ENCODE data around the gene PROC.

Gene PROC

DNA sequence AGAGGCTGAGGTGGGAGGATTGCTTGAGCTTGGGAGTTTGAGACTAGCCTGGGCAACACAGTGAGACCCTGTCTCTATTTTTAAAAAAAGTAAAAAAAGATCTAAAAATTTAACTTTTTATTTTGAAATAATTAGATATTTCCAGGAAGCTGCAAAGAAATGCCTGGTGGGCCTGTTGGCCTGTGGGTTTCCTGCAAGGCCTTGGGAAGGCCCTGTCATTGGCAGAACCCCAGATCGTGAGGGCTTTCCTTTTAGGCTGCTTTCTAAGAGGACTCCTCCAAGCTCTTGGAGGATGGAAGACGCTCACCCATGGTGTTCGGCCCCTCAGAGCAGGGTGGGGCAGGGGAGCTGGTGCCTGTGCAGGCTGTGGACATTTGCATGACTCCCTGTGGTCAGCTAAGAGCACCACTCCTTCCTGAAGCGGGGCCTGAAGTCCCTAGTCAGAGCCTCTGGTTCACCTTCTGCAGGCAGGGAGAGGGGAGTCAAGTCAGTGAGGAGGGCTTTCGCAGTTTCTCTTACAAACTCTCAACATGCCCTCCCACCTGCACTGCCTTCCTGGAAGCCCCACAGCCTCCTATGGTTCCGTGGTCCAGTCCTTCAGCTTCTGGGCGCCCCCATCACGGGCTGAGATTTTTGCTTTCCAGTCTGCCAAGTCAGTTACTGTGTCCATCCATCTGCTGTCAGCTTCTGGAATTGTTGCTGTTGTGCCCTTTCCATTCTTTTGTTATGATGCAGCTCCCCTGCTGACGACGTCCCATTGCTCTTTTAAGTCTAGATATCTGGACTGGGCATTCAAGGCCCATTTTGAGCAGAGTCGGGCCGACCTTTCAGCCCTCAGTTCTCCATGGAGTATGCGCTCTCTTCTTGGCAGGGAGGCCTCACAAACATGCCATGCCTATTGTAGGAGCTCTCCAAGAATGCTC lies 6.6 kb downstream of the PROC start:
- DNase-seq (ENCODE audit: extremely low spot score, insufficient read length, low read depth) (no peak), FAIRE-seq (no peak)

DNA sequence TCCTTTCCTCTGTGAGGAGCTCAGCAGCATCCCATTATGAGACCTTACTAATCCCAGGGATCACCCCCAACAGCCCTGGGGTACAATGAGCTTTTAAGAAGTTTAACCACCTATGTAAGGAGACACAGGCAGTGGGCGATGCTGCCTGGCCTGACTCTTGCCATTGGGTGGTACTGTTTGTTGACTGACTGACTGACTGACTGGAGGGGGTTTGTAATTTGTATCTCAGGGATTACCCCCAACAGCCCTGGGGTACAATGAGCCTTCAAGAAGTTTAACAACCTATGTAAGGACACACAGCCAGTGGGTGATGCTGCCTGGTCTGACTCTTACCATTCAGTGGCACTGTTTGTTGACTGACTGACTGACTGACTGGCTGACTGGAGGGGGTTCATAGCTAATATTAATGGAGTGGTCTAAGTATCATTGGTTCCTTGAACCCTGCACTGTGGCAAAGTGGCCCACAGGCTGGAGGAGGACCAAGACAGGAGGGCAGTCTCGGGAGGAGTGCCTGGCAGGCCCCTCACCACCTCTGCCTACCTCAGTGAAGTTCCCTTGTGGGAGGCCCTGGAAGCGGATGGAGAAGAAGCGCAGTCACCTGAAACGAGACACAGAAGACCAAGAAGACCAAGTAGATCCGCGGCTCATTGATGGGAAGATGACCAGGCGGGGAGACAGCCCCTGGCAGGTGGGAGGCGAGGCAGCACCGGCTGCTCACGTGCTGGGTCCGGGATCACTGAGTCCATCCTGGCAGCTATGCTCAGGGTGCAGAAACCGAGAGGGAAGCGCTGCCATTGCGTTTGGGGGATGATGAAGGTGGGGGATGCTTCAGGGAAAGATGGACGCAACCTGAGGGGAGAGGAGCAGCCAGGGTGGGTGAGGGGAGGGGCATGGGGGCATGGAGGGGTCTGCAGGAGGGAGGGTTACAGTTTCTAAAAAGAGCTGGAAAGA lies 7.6 kb downstream of the PROC start:
- FAIRE-seq = no peak

DNA sequence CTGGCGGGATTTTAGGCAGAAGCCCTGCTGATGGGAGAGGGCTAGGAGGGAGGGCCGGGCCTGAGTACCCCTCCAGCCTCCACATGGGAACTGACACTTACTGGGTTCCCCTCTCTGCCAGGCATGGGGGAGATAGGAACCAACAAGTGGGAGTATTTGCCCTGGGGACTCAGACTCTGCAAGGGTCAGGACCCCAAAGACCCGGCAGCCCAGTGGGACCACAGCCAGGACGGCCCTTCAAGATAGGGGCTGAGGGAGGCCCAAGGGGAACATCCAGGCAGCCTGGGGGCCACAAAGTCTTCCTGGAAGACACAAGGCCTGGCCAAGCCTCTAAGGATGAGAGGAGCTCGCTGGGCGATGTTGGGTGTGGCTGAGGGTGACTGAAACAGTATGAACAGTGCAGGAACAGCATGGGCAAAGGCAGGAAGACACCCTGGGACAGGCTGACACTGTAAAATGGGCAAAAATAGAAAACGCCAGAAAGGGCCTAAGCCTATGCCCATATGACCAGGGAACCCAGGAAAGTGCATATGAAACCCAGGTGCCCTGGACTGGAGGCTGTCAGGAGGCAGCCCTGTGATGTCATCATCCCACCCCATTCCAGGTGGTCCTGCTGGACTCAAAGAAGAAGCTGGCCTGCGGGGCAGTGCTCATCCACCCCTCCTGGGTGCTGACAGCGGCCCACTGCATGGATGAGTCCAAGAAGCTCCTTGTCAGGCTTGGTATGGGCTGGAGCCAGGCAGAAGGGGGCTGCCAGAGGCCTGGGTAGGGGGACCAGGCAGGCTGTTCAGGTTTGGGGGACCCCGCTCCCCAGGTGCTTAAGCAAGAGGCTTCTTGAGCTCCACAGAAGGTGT lies 8.5 kb downstream of the PROC start:
- no peak for DNase-seq (ENCODE audit: extremely low spot score, insufficient read length, low read depth)
- FAIRE-seq = no peak

More for the DNA sequence above, 7.6 kb downstream of the PROC start:
- no peak for DNase-seq (ENCODE audit: extremely low spot score, insufficient read length, low read depth)

DNA sequence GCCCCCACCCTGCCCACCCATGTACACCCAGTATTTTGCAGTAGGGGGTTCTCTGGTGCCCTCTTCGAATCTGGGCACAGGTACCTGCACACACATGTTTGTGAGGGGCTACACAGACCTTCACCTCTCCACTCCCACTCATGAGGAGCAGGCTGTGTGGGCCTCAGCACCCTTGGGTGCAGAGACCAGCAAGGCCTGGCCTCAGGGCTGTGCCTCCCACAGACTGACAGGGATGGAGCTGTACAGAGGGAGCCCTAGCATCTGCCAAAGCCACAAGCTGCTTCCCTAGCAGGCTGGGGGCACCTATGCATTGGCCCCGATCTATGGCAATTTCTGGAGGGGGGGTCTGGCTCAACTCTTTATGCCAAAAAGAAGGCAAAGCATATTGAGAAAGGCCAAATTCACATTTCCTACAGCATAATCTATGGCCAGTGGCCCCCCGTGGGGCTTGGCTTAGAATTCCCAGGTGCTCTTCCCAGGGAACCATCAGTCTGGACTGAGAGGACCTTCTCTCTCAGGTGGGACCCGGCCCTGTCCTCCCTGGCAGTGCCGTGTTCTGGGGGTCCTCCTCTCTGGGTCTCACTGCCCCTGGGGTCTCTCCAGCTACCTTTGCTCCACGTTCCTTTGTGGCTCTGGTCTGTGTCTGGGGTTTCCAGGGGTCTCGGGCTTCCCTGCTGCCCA lies 9.3 kb downstream of the PROC start:
- DNase-seq (ENCODE audit: extremely low spot score, insufficient read length, low read depth) (no peak), FAIRE-seq (no peak)

DNA sequence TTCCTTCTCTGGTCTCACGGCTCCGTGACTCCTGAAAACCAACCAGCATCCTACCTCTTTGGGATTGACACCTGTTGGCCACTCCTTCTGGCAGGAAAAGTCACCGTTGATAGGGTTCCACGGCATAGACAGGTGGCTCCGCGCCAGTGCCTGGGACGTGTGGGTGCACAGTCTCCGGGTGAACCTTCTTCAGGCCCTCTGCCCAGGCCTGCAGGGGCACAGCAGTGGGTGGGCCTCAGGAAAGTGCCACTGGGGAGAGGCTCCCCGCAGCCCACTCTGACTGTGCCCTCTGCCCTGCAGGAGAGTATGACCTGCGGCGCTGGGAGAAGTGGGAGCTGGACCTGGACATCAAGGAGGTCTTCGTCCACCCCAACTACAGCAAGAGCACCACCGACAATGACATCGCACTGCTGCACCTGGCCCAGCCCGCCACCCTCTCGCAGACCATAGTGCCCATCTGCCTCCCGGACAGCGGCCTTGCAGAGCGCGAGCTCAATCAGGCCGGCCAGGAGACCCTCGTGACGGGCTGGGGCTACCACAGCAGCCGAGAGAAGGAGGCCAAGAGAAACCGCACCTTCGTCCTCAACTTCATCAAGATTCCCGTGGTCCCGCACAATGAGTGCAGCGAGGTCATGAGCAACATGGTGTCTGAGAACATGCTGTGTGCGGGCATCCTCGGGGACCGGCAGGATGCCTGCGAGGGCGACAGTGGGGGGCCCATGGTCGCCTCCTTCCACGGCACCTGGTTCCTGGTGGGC lies 10.0 kb downstream of the PROC start:
- no peak for FAIRE-seq
- no peak for DNase-seq (ENCODE audit: extremely low spot score, insufficient read length, low read depth)

DNA sequence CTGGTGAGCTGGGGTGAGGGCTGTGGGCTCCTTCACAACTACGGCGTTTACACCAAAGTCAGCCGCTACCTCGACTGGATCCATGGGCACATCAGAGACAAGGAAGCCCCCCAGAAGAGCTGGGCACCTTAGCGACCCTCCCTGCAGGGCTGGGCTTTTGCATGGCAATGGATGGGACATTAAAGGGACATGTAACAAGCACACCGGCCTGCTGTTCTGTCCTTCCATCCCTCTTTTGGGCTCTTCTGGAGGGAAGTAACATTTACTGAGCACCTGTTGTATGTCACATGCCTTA lies 10.5 kb downstream of the PROC start:
- DNase-seq (ENCODE audit: extremely low spot score, insufficient read length, low read depth) (no peak), FAIRE-seq (no peak)

DNA sequence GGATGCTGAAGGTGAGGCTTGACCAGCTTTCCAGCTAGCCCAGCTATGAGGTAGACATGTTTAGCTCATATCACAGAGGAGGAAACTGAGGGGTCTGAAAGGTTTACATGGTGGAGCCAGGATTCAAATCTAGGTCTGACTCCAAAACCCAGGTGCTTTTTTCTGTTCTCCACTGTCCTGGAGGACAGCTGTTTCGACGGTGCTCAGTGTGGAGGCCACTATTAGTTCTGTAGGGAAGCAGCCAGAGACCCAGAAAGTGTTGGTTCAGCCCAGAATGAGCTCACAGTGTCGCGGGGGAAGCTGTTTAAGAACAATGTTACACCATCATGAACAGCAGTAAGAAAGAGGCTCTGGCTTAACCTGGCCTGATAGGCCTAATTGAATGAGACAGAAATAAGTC lies 11.1 kb downstream of the PROC start:
- DNase-seq (ENCODE audit: extremely low spot score, insufficient read length, low read depth) (no peak), FAIRE-seq (no peak)

DNA sequence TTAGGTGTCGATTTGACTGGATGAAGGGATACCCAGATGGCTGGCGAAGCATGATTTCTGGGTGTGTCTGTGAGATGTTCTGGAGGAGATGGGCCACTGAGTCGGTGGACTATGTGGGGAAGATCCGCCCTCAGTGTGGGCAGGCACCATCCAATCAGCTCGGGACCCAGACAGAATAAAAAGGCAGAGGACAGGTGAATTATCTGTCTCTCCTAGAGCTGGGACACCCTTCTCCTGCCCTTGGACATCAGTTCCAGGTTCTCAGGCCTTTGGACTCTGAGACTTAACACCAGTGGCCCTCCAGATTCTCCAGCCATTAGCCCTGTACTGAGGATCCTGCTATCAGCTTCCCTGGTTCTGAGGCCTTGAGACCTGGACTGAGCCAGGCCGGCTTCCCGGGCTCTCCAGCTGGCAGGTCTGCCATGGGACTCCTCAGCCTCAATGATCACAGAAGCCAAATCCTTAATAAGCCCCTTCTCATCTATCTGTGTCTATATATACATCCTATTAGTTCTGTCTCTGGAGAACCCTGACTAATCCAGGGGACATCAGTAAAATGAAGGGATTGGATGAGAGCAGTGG lies 11.7 kb downstream of the PROC start:
- DNase-seq (ENCODE audit: extremely low spot score, insufficient read length, low read depth) (no peak), FAIRE-seq (no peak)

DNA sequence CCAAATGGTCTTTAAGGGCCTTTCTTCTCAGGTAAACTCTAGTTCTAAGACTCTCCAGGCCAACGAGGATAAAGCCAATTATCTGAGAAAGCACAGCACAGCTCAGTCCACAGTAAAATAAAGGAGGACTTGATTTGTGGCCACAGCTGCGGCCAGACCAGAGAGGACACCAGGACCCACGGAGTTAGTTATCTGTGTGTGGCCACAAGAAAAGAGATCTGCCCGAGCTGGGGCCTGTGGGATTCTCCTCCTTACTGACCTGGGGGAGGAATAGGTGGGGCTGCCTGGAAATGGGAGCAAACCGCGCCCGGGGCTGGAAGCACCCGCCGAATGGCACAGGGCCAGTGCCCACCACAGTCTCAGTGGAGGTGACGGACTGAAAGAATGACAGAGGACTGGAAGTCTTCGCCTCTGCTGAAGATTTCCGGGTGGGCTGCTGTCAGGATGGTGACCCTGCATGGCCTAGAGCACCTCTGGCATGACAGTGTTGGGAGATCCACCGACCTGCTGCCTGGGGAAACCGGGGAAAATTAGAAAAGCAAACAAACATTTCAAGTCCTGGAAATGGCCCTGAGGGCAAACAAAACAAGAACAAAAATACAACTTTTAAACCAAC lies 13.3 kb downstream of the PROC start:
- FAIRE-seq = no peak
- DNase-seq (ENCODE audit: extremely low spot score, insufficient read length, low read depth) = no peak

DNA sequence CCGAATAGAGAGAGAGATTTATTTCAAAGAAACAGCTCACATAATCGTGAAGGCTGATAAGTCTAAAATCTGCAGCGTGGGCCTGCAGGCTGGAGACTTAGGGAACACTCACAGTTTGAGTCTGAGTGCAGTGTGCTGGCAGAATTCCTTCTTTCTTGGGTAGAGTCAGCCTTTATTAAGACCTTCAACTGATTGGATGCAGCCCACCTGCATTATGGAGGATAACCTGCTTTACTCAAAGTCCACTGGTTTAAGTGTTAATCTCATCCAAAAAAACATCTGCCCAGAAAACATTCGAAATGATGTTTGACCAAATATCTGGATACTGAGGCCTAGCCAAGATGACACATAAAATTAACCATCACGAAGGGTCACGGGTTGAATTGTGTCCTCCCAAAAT lies 16.3 kb downstream of the PROC start:
- FAIRE-seq = no peak

DNA sequence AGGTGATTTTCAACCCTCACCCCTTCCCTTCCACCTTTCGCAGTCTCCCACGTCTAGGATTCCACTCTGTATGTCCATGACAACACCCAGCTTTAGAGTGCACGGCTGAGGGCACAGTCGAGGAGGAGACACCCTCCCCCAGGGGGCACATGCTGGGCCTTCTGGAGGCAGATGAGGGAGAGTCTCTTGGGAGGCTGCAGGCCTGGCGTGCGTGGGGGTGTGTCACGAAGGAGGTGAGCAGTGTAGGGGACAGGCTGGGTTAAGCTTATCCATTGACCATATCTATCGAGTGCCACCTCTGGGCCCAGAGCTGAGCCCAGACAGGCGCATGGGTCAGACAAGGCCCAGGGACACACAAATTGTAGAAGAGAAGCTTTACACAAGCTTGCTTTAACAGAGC lies 18.8 kb downstream of the PROC start:
- DNase-seq (ENCODE audit: extremely low spot score, insufficient read length, low read depth) = no peak
- FAIRE-seq = no peak

More for the DNA sequence above, 16.3 kb downstream of the PROC start:
- DNase-seq (ENCODE audit: extremely low spot score, insufficient read length, low read depth) = no peak

DNA sequence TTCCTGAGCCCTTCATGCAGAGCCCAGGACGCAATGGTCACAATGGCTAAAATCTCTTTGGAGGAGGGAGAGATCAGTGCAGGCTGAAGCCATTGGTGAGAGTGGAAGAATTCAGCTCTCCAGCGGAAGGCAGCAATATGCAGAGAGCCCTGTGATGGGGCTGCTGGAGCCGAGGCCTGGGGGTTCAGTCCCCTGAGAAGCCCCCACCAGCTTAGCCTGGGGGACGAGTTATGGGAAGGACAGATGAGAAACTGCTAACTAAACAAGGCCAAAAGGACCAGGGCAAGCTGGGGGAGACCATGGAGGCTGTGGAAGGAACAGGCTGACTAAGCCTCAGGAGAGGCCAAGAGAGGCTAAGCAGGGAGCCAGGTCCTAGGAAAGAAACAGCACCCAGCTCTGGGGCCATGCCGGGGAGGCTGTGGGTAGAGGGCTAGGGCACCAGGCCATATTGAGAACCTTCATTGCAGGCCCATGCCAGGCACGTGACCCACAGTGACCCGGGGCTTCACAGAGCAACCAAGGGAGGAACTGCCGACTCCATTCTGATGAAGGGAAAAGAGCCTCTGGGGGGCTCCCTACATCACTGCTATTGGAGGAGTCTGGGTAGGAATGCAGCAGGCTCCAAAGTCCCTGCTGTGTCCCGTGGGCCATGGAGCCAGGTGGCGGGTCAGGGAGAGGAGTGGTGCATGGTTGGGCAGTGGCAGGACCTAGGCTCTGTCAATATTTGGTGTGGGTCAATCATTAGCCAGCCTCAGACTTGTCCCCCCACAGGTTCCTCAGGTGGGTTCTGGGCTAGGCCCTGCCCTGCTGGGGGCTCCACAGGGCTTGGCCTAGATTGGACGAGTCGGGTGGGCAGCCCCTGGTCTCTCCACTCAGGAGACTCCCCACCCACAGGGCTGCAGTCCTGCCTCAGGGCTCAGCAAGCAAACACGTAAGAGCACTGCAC lies 19.8 kb downstream of the PROC start:
- FAIRE-seq (no peak), DNase-seq (ENCODE audit: extremely low spot score, insufficient read length, low read depth) (no peak)

DNA sequence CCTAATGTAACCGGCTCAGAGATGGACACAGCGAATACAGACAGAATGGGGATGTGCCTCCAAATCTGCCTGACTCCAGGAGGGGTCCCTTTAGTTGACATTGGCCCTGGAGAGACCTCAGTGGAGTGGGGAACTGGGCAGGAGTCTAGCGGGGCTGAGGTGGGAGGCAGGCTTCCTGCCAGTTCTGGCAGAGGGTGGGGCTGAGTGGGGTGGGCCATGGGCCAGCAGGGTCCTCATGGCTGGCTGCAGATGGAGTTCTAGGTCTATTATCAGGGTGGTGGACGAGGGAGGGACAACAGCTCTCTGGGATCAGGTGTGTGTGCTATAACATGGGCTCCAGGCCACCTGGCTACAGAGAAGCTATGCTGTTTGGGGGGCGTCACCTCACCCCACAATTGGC lies 21.1 kb downstream of the PROC start:
- DNase-seq (ENCODE audit: extremely low spot score, insufficient read length, low read depth) = no peak
- no peak for FAIRE-seq

DNA sequence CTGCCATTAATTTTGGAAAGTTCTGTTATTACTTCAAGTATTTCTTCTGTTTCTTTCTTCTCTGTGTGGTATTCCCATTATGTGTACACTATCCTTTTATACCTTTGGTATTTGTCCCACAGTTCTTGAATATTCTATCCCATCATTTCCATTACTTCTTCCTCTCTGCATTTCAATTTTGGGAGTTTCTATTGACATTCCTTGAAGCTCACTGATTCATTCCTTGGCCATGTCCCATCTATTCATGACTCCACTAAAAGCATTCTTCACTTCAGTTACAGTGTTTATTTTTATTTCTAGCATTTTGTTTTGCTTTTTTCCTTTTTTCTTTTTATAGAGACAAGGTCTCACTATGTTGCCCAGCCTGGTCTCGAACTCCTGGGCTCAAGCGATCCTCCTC lies 30.3 kb downstream of the PROC start:
- FAIRE-seq (no peak), DNase-seq (ENCODE audit: extremely low spot score, insufficient read length, low read depth) (no peak)

DNA sequence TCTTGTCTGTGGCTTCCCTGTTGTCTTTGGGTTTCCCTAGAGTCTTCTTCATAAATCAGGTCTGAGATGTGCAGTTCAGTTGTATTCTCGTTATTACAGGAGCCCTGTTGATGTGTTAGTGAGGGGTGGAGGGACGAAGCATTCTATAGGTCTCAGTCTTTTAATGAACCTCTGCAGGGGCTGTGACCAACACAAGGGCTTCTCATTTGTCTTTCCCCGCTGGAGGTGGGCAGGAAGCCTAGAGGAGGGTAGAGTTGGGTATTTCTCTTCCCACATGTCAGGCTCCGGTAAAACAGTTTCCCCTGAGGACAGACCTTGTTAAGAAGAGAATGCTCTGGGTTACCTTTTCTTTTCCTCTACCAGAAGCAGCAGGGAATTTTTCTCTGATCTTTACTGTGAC lies 31.2 kb downstream of the PROC start:
- FAIRE-seq = no peak
- DNase-seq (ENCODE audit: extremely low spot score, insufficient read length, low read depth) = no peak

DNA sequence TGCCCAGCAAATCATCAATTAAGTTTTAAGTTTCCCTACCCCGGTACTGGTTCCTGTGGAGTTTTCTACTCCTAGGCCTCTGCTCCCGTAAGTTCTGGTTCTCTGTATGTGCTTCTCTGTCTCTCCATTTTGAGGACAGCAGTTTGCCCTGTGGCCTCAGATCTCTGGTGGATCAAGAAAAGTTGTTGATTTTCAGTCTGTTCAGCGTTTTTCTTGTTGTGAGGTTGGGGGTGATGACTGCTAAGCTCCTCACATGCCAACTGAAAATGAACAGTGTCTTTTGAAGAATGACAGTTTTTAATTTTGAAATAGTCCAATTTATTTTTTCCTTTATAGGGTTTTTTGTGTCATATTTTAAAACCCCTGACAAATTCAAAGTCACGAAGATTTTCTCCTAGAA lies 31.7 kb downstream of the PROC start:
- DNase-seq (ENCODE audit: extremely low spot score, insufficient read length, low read depth) = no peak
- no peak for FAIRE-seq

DNA sequence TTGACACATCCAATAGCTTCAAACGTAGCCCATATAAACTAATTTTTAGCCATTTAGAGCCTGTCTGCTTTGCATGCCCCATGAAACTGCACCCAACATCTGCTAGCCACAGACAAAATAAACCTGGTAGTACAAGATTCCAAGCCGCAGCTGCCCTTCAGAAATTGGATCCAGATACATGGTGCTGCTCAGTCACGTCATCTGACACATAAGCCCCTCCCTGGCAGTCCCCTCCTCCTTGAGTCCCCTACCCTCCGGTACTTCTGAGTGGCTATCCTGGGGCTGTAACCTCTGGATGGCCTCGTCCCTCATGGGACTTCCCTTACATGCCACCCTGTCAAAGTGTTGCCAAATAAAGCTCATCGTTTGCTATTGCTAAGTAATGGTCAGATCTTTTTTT lies 33.8 kb downstream of the PROC start:
- DNase-seq (ENCODE audit: extremely low spot score, insufficient read length, low read depth) (no peak), FAIRE-seq (no peak)

Data from GM18507 (cell line).